HTERT RPE-1 (cell line): Measurements from ENCODE around the gene JOSD2.
"Not testable (repeated sequence)": the region's sequence is repeated elsewhere in the genome, so short reads cannot be mapped to it uniquely, and the experiment has no call there.

Experiments used
- in situ Hi-C: fragments of 300-500 bp; cut with MboI; formaldehyde crosslinking; loops from 4 replicates; pipeline ENCODE4 v1.14.3; 2020; ENCODE audit warnings: low sequenced_read_pairs

Gene JOSD2

GRCh38 chr19:50547385-50548190, 36.6 kb upstream of the JOSD2 start:
- in situ Hi-C loops: no loop called here

GRCh38 chr19:50546527-50547221, 35.7 kb upstream of the JOSD2 start:
- in situ Hi-C loops: no loop called here

- in situ Hi-C loops: no loop called here
Observed at GRCh38 chr19:50542943-50543342, 32.0 kb upstream of the JOSD2 start.

GRCh38 chr19:50537769-50538230, 26.8 kb upstream of the JOSD2 start:
- in situ Hi-C loops: no loop called here

- in situ Hi-C loops: no loop called here
Observed at GRCh38 chr19:50537306-50537685, 26.3 kb upstream of the JOSD2 start.

- in situ Hi-C loops: no loop called here
Observed at GRCh38 chr19:50536662-50537305, 25.8 kb upstream of the JOSD2 start.

- in situ Hi-C loops: no loop called here
Observed at GRCh38 chr19:50535672-50536187, 24.7 kb upstream of the JOSD2 start.

- in situ Hi-C loops: no loop called here
Observed at GRCh38 chr19:50534478-50534877, 23.5 kb upstream of the JOSD2 start.

- in situ Hi-C loops: no loop called here
Observed at GRCh38 chr19:50532952-50533351, 22.0 kb upstream of the JOSD2 start.

GRCh38 chr19:50531171-50531612, 20.2 kb upstream of the JOSD2 start:
- in situ Hi-C loops: no loop called here

GRCh38 chr19:50528052-50528451, 17.1 kb upstream of the JOSD2 start:
- in situ Hi-C loops: not testable (repeated sequence)

- in situ Hi-C loops: no loop called here
Observed at GRCh38 chr19:50522881-50523280, 11.9 kb upstream of the JOSD2 start.

GRCh38 chr19:50520822-50521465, 10.0 kb upstream of the JOSD2 start:
- in situ Hi-C loops: no loop called here

- in situ Hi-C loops: no loop called here
Observed at GRCh38 chr19:50519006-50519575, 8.1 kb upstream of the JOSD2 start.

GRCh38 chr19:50518091-50519005, 7.4 kb upstream of the JOSD2 start:
- in situ Hi-C loops: no loop called here

GRCh38 chr19:50517704-50518075, 6.7 kb upstream of the JOSD2 start:
- in situ Hi-C loops: no loop called here

GRCh38 chr19:50516964-50517703, 6.1 kb upstream of the JOSD2 start:
- in situ Hi-C loops: no loop called here

- in situ Hi-C loops: no loop called here
Observed at GRCh38 chr19:50516456-50516855, 5.5 kb upstream of the JOSD2 start.

- in situ Hi-C loops: no loop called here
Observed at GRCh38 chr19:50515168-50515561, 4.2 kb upstream of the JOSD2 start.
